Uterus (tissue), 2 donors: ENCODE data around the gene PPEF2.

Source experiments
- POLR2A ChIP-seq, 2 donors: fragments of 450-650 bp; IDR thresholded peaks; one replicate each; pipeline ENCODE4 v1.6.1; 2016; ENCODE audit warnings: antibody characterized with exemption in 2 of 2, mild to moderate bottlenecking in 1 of 2, moderate library complexity in 1 of 2
- TF ChIP-seq, protein P1 (sequence below), 4 experiments: fragments of 200-600 bp in 2 of 4; fragments of 450-650 bp in 2 of 4; sonication (generic) in 2 of 4; IDR thresholded peaks; one replicate each; pipeline ENCODE4 v1.5.1; 2016 to 2019; ENCODE audit warnings: antibody characterized with exemption in 4 of 4, mild to moderate bottlenecking in 2 of 4, moderate library complexity in 1 of 4

- no peak for TF ChIP-seq POLR2A (IDR thresholded peaks at IDR 0.05)
- TF ChIP-seq, protein P1, sequence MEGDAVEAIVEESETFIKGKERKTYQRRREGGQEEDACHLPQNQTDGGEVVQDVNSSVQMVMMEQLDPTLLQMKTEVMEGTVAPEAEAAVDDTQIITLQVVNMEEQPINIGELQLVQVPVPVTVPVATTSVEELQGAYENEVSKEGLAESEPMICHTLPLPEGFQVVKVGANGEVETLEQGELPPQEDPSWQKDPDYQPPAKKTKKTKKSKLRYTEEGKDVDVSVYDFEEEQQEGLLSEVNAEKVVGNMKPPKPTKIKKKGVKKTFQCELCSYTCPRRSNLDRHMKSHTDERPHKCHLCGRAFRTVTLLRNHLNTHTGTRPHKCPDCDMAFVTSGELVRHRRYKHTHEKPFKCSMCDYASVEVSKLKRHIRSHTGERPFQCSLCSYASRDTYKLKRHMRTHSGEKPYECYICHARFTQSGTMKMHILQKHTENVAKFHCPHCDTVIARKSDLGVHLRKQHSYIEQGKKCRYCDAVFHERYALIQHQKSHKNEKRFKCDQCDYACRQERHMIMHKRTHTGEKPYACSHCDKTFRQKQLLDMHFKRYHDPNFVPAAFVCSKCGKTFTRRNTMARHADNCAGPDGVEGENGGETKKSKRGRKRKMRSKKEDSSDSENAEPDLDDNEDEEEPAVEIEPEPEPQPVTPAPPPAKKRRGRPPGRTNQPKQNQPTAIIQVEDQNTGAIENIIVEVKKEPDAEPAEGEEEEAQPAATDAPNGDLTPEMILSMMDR (IDR thresholded peaks at IDR 0.05): no peak
Observed at GRCh38 chr4:75843596-75843995, 58.7 kb downstream of the PPEF2 start.
